Hepatocyte (in vitro differentiated cells): Measurements from ENCODE around the gene FOXB1.

ENCODE experiments used
- CTCF ChIP-seq: fragments of 200-600 bp; sonication (generic); IDR thresholded peaks from 2 replicates; pipeline ENCODE4 v1.5.1; 2016; ENCODE audit warnings: antibody characterized with exemption, mild to moderate bottlenecking; ENCODE audit not compliant: poor library complexity
- EZH2 ChIP-seq: fragments of 200-600 bp; sonication (generic); IDR thresholded peaks from 2 replicates; pipeline ENCODE4 v1.6.1; 2016; ENCODE audit warnings: antibody characterized with exemption, mild to moderate bottlenecking, borderline replicate concordance
- EZH2phosphoT487 ChIP-seq: fragments of 200-600 bp; sonication (generic); IDR thresholded peaks from one replicate; pipeline ENCODE4 v1.6.1; 2018; ENCODE audit warnings: antibody characterized with exemption, mild to moderate bottlenecking, low read depth, moderate library complexity; ENCODE audit not compliant: unreplicated experiment, severe bottlenecking

- TF ChIP-seq EZH2, result no peak
- no peak for TF ChIP-seq CTCF
- no peak for TF ChIP-seq EZH2phosphoT487
These were observed 38.4 kb upstream of the FOXB1 start for GRCh38 chr15:59965741-59966140.
